ENCODE data around the gene RORB.

GRCh38 chr9:74494490-74494889 is 2.6 kb upstream of the RORB start:
- TF ChIP-seq CTCF (IDR thresholded peaks at IDR 0.05) (no peak), POLR2A (IDR thresholded peaks at IDR 0.05) (no peak)

Data from body of pancreas (tissue), 4 donors.